AG10803 (cell line): ENCODE measurements around the gene PVALEF.
"Not testable (repeated sequence)": the region's sequence is repeated elsewhere in the genome, so short reads cannot be mapped to it uniquely, and the experiment has no call there.

Experiments used
- DNase-seq: peaks from one replicate; pipeline ENCODE4 v3.0.0; 2010; ENCODE audit warnings: low read depth
- H3K4me3 ChIP-seq: 2 replicates; pipeline ENCODE4 v1.5.1; 2011; ENCODE audit warnings: mild to moderate bottlenecking, low read length, control low read depth
- TF ChIP-seq, protein P1 (sequence below): conservative IDR thresholded peaks from 2 replicates; pipeline ENCODE4 v1.5.1; 2011; ENCODE audit warnings: mild to moderate bottlenecking, low read length, control low read depth, inconsistent platforms

PVALEF gene

DNA sequence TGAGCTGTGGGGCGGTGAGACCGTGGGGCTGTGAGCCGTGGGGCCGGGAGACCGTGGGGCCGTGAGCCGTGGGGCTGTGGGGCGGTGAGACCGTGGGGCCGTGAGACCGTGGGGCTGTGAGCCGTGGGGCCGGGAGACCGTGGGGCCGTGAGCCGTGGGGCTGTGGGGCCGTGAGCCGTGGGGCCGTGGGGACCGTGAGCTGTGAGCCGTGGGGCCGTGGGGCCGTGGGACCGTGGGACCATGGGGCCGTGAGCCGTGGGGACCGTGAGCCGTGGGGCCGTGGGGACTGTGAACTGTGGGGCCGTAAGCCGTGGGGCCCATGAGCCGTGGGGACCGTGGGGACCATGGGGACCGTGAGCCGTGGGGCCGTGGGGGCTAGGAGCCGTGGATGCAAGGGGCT, 24.6 kb upstream of the PVALEF start:
- no peak for DNase-seq
- H3K4me3 ChIP-seq, result no peak overlapping the region
- TF ChIP-seq, protein P1, sequence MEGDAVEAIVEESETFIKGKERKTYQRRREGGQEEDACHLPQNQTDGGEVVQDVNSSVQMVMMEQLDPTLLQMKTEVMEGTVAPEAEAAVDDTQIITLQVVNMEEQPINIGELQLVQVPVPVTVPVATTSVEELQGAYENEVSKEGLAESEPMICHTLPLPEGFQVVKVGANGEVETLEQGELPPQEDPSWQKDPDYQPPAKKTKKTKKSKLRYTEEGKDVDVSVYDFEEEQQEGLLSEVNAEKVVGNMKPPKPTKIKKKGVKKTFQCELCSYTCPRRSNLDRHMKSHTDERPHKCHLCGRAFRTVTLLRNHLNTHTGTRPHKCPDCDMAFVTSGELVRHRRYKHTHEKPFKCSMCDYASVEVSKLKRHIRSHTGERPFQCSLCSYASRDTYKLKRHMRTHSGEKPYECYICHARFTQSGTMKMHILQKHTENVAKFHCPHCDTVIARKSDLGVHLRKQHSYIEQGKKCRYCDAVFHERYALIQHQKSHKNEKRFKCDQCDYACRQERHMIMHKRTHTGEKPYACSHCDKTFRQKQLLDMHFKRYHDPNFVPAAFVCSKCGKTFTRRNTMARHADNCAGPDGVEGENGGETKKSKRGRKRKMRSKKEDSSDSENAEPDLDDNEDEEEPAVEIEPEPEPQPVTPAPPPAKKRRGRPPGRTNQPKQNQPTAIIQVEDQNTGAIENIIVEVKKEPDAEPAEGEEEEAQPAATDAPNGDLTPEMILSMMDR, result no peak

DNA sequence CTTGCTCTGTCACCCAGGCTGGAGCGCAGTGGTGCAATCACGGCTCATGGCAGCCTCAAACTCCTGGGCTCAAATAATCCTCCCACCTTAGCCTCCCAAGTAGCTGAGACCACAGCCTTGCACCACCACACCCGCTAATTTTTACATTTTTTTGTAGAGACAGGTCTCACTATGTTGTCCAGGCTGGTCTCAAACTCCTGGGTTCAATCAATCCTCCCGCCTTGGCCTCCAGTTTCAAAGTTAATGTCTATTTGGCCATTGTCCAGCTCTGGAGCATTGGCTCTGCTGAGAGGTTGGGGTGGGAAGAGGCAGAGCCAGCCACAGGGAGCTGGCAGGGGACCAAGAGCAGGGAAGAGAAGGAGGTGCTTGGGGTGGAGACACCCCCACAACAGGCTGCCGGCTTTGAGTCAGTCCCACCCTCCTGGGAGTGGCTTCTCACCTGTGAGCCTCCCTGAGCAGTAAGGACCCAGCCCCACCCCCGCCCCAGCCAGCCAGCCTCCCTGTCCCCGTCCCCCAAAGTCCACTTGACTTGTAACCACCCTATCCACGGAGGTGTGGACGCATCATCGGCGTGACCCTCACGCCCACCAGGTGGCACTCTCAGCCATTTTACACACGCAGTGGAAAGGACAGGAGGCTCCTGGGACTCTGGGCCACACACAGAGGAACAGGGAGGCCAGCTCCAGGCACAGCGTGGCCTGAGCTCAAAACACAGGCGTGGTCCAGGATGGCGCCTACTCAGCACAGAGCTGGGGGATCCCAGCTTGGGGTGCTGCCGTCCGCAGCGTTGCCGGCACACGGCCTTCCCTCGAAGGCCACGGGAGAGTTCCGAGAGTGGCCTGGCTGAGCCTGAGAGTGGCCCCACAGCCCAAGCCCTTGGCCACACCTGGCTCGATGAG, 22.8 kb upstream of the PVALEF start:
- peak; percentile 66 for DNase-seq
- TF ChIP-seq, protein P1, result peak; percentile 65
- H3K4me3 ChIP-seq, result no peak overlapping the region

DNA sequence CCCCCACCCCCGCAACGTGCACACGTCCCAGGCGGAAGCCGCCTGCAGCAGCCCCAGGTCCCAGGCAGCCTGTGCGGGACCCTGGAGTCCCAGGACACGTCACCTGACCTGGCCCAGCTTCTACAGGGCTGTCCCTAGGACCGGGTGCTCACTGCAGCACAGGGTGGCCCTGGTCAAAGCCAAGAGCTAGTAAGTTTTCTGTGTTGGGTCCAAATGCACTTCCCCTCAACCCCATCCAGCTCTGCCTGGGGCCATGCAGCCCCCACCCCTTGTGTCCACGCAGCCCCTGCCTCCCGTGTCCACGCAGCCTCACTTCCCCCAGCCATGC, 22.1 kb upstream of the PVALEF start:
- TF ChIP-seq, protein P1, result no peak
- DNase-seq, result no peak
- H3K4me3 ChIP-seq, result no peak overlapping the region

DNA sequence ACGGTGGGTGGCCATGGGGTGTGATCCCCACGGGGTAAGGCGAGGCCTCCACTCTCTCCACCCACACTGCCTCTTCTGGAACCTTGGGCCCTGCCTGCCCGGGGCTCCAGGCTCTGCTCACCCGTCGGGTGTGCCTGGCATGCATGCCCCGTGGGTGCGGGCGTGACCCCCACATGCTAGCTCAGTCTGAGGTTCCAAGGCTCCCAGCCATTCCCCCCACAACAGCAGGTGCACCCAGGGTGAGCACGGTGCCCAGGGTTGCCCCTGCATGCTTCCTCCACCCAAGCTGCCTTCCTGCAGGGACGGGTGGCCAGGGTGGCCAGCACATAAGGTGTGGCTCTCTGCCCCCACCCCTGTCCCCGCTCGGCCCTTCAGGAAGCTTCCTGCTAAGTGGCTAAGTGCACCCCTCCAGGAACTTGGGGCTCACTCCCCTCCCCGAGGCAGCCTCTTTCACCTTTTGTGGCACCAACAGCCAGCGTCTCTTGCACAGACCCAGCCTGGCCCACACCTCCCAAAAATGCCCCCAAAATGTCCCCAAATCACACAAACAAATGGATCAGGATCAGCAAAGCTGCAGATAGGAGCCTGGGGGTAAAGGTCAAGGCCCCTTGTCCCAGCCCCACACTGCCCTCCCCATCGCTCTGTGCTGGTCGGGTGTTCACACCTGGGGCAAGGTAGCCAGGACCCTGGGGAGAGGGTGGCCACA, 21.4 kb upstream of the PVALEF start:
- TF ChIP-seq, protein P1, result no peak
- H3K4me3 ChIP-seq, result no peak overlapping the region
- no peak for DNase-seq

DNA sequence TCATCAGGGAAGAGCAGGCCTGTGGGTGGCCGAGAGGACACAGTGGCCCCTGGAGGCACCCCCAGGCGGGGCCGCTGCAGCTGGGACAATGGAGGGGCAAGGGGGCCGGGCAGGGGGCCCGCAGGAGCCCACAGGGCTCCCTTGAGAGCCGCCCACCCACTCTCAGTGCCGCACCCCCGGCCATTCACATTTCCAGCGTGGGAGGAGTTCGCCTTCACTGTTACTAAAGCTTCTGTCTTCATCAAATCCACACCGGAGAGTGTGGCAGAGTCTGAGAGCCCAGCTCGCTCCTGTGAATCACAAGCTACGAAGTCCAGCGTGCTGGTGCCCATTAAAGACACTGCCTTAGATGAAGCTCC, 20.9 kb upstream of the PVALEF start:
- no peak for DNase-seq
- TF ChIP-seq, protein P1, result no peak
- no peak overlapping the region for H3K4me3 ChIP-seq

DNA sequence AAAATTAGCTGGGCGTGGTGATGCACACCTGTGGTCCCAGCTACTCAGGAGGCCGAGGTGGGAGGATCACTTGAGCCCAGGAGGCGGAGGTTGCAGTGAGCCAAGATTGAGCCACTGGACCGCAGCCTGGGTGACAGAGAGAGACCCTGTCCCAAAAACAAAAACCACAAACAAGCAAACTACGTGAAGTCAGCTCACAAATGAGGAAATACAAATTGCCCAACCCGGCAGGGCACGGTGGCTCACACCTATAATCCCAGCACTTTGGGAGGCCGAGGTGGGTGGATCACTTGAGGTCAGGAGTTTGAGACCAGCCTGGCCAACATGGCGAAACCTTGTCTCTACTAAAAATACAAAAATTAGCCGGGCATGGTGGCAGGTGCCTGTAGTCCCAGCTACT, 19.1 kb upstream of the PVALEF start:
- not testable (repeated sequence) for DNase-seq, H3K4me3 ChIP-seq

DNA sequence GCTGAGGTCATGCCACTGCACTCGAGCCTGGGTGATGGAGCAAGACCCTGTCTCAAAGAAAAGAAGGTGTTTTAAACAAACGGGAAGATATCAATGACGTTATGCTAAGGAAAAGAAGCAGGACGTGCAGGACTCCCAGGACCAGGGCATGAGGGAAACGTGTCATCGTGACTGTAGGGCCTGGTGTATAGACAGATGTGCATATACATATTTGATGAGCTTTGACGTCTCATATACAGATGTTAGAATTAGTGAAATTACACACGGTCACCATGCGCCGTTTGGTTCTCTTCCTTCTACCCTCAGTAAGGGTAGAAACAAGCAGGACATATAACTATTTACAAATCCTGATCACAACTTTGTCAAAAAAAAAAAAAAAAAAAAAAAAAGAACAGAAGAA, 17.6 kb upstream of the PVALEF start:
- DNase-seq, result no peak
- TF ChIP-seq, protein P1, result no peak
- no peak overlapping the region for H3K4me3 ChIP-seq
